ENCODE measurements around the gene CLEC19A.
A peak's percentile ranks its signal among the peaks of the same experiment; 100 is the strongest.

The CLEC19A gene

GRCh38 chr16:19329932-19330331 lies 44.4 kb downstream of the CLEC19A start:
- in situ Hi-C loops (cut with HindIII; ENCODE audit: low pct_ligation_motif_present, low sequenced_read_pairs) = no loop called here
- no peak for TF ChIP-seq CTCF (IDR thresholded peaks at IDR 0.05; ENCODE audit: low read depth, low read length, missing control alignments)
- Histone ChIP-seq H3K27me3 (replicated peaks) (no peaks in the 10 kb centered on the region), H3K36me3 (replicated peaks) (no peaks in the 10 kb centered on the region), H3K27ac (no peak overlapping the region), H3K4me3 (ENCODE audit: low read depth, low read length) (no peak overlapping the region)
- DNase-seq = no peak

GRCh38 chr16:19330841-19331397 lies 45.4 kb downstream of the CLEC19A start:
- H3K4me3 ChIP-seq (ENCODE audit: low read depth, low read length) = no peak overlapping the region
- no peaks in the 10 kb centered on the region for H3K36me3 ChIP-seq (replicated peaks)
- TF ChIP-seq CTCF (IDR thresholded peaks at IDR 0.05; ENCODE audit: low read depth, low read length, missing control alignments) = no peak
- DNase-seq = peak; percentile 14
- in situ Hi-C loops (cut with HindIII; ENCODE audit: low pct_ligation_motif_present, low sequenced_read_pairs) = no loop called here
- H3K27ac ChIP-seq = no peak overlapping the region
- no peaks in the 10 kb centered on the region for H3K27me3 ChIP-seq (replicated peaks)

- Histone ChIP-seq H3K27ac (no peak overlapping the region), H3K4me3 (ENCODE audit: low read depth, low read length) (no peak overlapping the region), H3K27me3 (replicated peaks) (no peaks in the 10 kb centered on the region), H3K36me3 (replicated peaks) (no peaks in the 10 kb centered on the region)
- TF ChIP-seq CTCF (IDR thresholded peaks at IDR 0.05; ENCODE audit: low read depth, low read length, missing control alignments) = no peak
- DNase-seq = no peak
- in situ Hi-C loops (cut with HindIII; ENCODE audit: low pct_ligation_motif_present, low sequenced_read_pairs) = no loop called here
These were observed 46.3 kb downstream of the CLEC19A start for GRCh38 chr16:19331794-19332193.

- H3K27me3 ChIP-seq (replicated peaks) = no peaks in the 10 kb centered on the region
- in situ Hi-C loops (cut with HindIII; ENCODE audit: low pct_ligation_motif_present, low sequenced_read_pairs) = no loop called here
- no peak for TF ChIP-seq CTCF (IDR thresholded peaks at IDR 0.05; ENCODE audit: low read depth, low read length, missing control alignments)
- H3K4me3 ChIP-seq (ENCODE audit: low read depth, low read length) = no peak overlapping the region
- H3K27ac ChIP-seq = no peak overlapping the region
- no peak for DNase-seq
- no peaks in the 10 kb centered on the region for H3K36me3 ChIP-seq (replicated peaks)
These were observed 52.8 kb downstream of the CLEC19A start for GRCh38 chr16:19338335-19338734.

- Histone ChIP-seq H3K36me3 (replicated peaks) (no peaks in the 10 kb centered on the region), H3K4me3 (ENCODE audit: low read depth, low read length) (no peak overlapping the region), H3K27ac (no peak overlapping the region), H3K27me3 (replicated peaks) (no peaks in the 10 kb centered on the region)
- TF ChIP-seq CTCF (IDR thresholded peaks at IDR 0.05; ENCODE audit: low read depth, low read length, missing control alignments) = no peak
- DNase-seq = no peak
- in situ Hi-C loops (cut with HindIII; ENCODE audit: low pct_ligation_motif_present, low sequenced_read_pairs) = no loop called here
These were observed 58.8 kb downstream of the CLEC19A start for GRCh38 chr16:19344224-19344801.

GRCh38 chr16:19344980-19345379 lies 59.4 kb downstream of the CLEC19A start:
- Histone ChIP-seq H3K36me3 (replicated peaks) (no peaks in the 10 kb centered on the region), H3K27ac (no peak overlapping the region), H3K27me3 (replicated peaks) (no peaks in the 10 kb centered on the region), H3K4me3 (ENCODE audit: low read depth, low read length) (no peak overlapping the region)
- in situ Hi-C loops (cut with HindIII; ENCODE audit: low pct_ligation_motif_present, low sequenced_read_pairs) = no loop called here
- no peak for DNase-seq
- TF ChIP-seq CTCF (IDR thresholded peaks at IDR 0.05; ENCODE audit: low read depth, low read length, missing control alignments) = no peak
